ENCODE results near the gene NQO2. TPM values are rescaled to one million over a fixed set of nuclear protein-coding genes. Genes with fewer than 3 reads are reported as not detected.

NQO2 gene
- total and polyA plus RNA-seq, 4 experiments from 2014 or later, result 34.2 to 53.1 (median 42.8) TPM

DNA sequence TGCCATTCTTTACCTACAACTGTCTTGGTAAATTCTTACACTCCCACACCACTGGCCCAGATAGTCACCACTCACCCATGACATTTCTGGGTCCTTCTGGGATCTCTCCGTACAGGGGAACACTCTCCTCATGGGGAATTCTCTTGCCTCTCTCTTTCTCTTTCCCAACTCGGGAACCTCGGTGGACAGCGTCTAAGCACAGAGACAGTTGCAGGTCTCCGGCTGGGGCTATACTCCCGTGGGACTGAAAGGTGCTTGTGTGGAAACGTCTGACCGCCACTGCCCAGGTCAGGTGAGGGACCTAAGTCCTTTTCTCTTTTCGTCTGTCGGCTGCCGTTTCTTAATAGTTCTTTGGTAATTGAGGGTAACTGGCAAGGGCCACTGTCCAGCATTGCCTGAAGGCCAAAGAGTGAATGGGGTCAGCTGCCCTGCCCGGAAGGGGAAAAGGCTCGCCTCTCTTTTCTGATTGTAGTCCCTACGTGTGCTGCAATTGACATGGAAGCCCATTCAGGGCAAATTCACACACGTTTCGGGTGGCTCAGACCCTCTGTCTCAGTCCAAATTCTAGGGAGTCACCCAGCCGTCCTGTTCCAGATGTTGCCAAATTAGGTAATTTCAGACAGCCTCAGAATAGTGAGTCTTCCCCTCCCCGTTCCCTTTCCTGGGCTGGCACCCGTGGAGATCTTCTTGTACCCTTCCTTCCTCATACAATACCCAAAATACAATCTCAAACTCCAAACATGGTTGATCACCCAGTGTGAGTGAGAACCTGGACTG, 37.4 kb downstream of the NQO2 start:
- no peaks in the 10 kb centered on the region for H3K36me3 Mint-ChIP-seq
- peaks cover 0 to 3% (median 0%) of the 10 kb centered on the region in 8 donors for H3K9me3 Mint-ChIP-seq
- no peaks in the 10 kb centered on the region for H3K27me3 Mint-ChIP-seq
- H3K4me3 Mint-ChIP-seq, result no peak overlapping the region
- H3K9me3 ChIP-seq (ENCODE audit: control insufficient read depth in 1 of 2, low read length in 2 of 2), result no peaks in the 10 kb centered on the region
- intact Hi-C loops (cut with micrococcal nuclease), result no loop called here
- no peaks in the 10 kb centered on the region for H3K4me1 Mint-ChIP-seq
- H3K36me3 ChIP-seq (ENCODE audit: insufficient read depth, low read length), result no peaks in the 10 kb centered on the region
- H3K27ac Mint-ChIP-seq, result no peak overlapping the region
- no peak for DNase-seq
- no peaks in the 10 kb centered on the region for H3K4me1 ChIP-seq (ENCODE audit: insufficient read depth, low read length)
- no peak overlapping the region for H3K4me3 ChIP-seq (ENCODE audit: low read length in 2 of 2)
- no peak overlapping the region for H3K27ac ChIP-seq (ENCODE audit: low read depth, low read length)
- no peaks in the 10 kb centered on the region for H3K27me3 ChIP-seq (ENCODE audit: insufficient read depth, low read length)
- ChIA-PET POLR2A (ENCODE audit: partially characterized antibody) (no interaction called here), CTCF (ENCODE audit: partially characterized antibody) (interaction anchor here (2.1 kb wide), 1 partner anchor 10 kb away, joined by 11 read pairs; no protein-coding TSS in a partner anchor)

GRCh38 chr6:3037638-3038365, 38.1 kb downstream of the NQO2 start:
- no peaks in the 10 kb centered on the region for H3K27me3 ChIP-seq (ENCODE audit: insufficient read depth, low read length)
- no peak overlapping the region for H3K4me3 Mint-ChIP-seq
- H3K9me3 ChIP-seq (ENCODE audit: control insufficient read depth in 1 of 2, low read length in 2 of 2), result no peaks in the 10 kb centered on the region
- H3K4me1 ChIP-seq (ENCODE audit: insufficient read depth, low read length), result no peaks in the 10 kb centered on the region
- intact Hi-C loops (cut with micrococcal nuclease), result no loop called here
- CTCF ChIA-PET (ENCODE audit: partially characterized antibody), result interaction anchor here (0.7 to 2.3 kb wide), 5 partner anchors 10 to 190 kb away, joined by 3 to 12 read pairs (median 7); no protein-coding TSS in a partner anchor
- no peak overlapping the region for H3K4me3 ChIP-seq (ENCODE audit: low read length in 2 of 2)
- POLR2A ChIA-PET (ENCODE audit: partially characterized antibody), result interaction anchor here (1.7 kb wide), 1 partner anchor 11 kb away, joined by 8 read pairs; no protein-coding TSS in a partner anchor
- no peak overlapping the region for H3K27ac ChIP-seq (ENCODE audit: low read depth, low read length)
- H3K27me3 Mint-ChIP-seq, result no peaks in the 10 kb centered on the region
- H3K9me3 Mint-ChIP-seq, result peaks cover 0 to 3% (median 0%) of the 10 kb centered on the region in 8 donors
- no peak for DNase-seq
- no peak overlapping the region for H3K27ac Mint-ChIP-seq
- H3K36me3 ChIP-seq (ENCODE audit: insufficient read depth, low read length), result no peaks in the 10 kb centered on the region
- no peaks in the 10 kb centered on the region for H3K36me3 Mint-ChIP-seq
- H3K4me1 Mint-ChIP-seq, result no peaks in the 10 kb centered on the region

GRCh38 chr6:3039384-3039783, 39.7 kb downstream of the NQO2 start:
- CTCF ChIA-PET (ENCODE audit: partially characterized antibody), result interaction anchor here (1.1 to 2.3 kb wide), 4 partner anchors 9 to 38 kb away, joined by 4 to 12 read pairs (median 6); no protein-coding TSS in a partner anchor
- Mint-ChIP-seq H3K27me3 (no peaks in the 10 kb centered on the region), H3K36me3 (no peaks in the 10 kb centered on the region), H3K4me3 (no peak overlapping the region), H3K9me3 (peaks cover 0 to 3% (median 0%) of the 10 kb centered on the region in 8 donors), H3K27ac (no peak overlapping the region), H3K4me1 (no peaks in the 10 kb centered on the region)
- no peaks in the 10 kb centered on the region for H3K36me3 ChIP-seq (ENCODE audit: insufficient read depth, low read length)
- intact Hi-C loops (cut with micrococcal nuclease), result no loop called here
- H3K4me3 ChIP-seq (ENCODE audit: low read length in 2 of 2), result no peak overlapping the region
- no peaks in the 10 kb centered on the region for H3K27me3 ChIP-seq (ENCODE audit: insufficient read depth, low read length)
- H3K27ac ChIP-seq (ENCODE audit: low read depth, low read length), result no peak overlapping the region
- H3K9me3 ChIP-seq (ENCODE audit: control insufficient read depth in 1 of 2, low read length in 2 of 2), result no peaks in the 10 kb centered on the region
- POLR2A ChIA-PET (ENCODE audit: partially characterized antibody), result interaction anchor here (0.9 to 1.7 kb wide), 4 partner anchors 10 to 16 kb away, joined by 3 to 8 read pairs (median 4); no protein-coding TSS in a partner anchor
- H3K4me1 ChIP-seq (ENCODE audit: insufficient read depth, low read length), result no peaks in the 10 kb centered on the region
- no peak for DNase-seq

- intact Hi-C loops (cut with micrococcal nuclease), result no loop called here
- no peak for DNase-seq
- no peaks in the 10 kb centered on the region for H3K36me3 Mint-ChIP-seq
- no peaks in the 10 kb centered on the region for H3K9me3 Mint-ChIP-seq
- Histone ChIP-seq H3K4me1 (ENCODE audit: insufficient read depth, low read length) (no peaks in the 10 kb centered on the region), H3K4me3 (ENCODE audit: low read length in 2 of 2) (no peak overlapping the region), H3K27me3 (ENCODE audit: insufficient read depth, low read length) (no peaks in the 10 kb centered on the region), H3K27ac (ENCODE audit: low read depth, low read length) (no peak overlapping the region), H3K9me3 (ENCODE audit: control insufficient read depth in 1 of 2, low read length in 2 of 2) (no peaks in the 10 kb centered on the region), H3K36me3 (ENCODE audit: insufficient read depth, low read length) (no peaks in the 10 kb centered on the region)
- ChIA-PET POLR2A (ENCODE audit: partially characterized antibody) (interaction anchor here (1.4 kb wide), 1 partner anchor 17 kb away, joined by 4 read pairs; no protein-coding TSS in a partner anchor), CTCF (ENCODE audit: partially characterized antibody) (no interaction called here)
- H3K27ac Mint-ChIP-seq, result no peak overlapping the region
- no peak overlapping the region for H3K4me3 Mint-ChIP-seq
- H3K4me1 Mint-ChIP-seq, result no peaks in the 10 kb centered on the region
- H3K27me3 Mint-ChIP-seq, result no peaks in the 10 kb centered on the region
Observed at GRCh38 chr6:3041147-3041546, 41.5 kb downstream of the NQO2 start.

DNA sequence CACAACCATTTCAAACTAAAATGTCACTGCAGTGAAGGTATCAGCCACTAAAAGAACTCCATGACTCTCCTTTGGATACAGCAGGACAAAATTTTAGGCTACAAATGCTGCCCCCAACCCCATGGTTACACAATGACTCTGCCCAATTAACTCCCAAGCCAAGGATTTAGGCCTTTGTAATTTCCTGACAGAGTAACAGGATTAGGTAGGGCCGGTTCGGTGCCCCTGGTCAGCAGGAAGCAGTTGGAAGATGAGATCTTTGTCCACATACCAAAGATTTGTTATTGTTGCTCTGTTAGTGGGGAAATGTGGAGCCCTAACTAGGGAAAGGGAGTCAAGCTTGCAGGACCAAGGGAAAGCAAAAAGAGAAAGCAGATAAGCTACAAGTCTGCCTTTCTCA, 41.9 kb downstream of the NQO2 start:
- ChIA-PET POLR2A (ENCODE audit: partially characterized antibody) (interaction anchor here (1.0 to 1.4 kb wide), 2 partner anchors 16 to 18 kb away, joined by 3 to 4 read pairs; no protein-coding TSS in a partner anchor), CTCF (ENCODE audit: partially characterized antibody) (no interaction called here)
- intact Hi-C loops (cut with micrococcal nuclease), result no loop called here
- H3K9me3 Mint-ChIP-seq, result no peaks in the 10 kb centered on the region
- no peak overlapping the region for H3K27ac ChIP-seq (ENCODE audit: low read depth, low read length)
- H3K4me3 Mint-ChIP-seq, result no peak overlapping the region
- no peaks in the 10 kb centered on the region for H3K9me3 ChIP-seq (ENCODE audit: control insufficient read depth in 1 of 2, low read length in 2 of 2)
- no peak overlapping the region for H3K27ac Mint-ChIP-seq
- H3K4me3 ChIP-seq (ENCODE audit: low read length in 2 of 2), result no peak overlapping the region
- H3K4me1 Mint-ChIP-seq, result no peaks in the 10 kb centered on the region
- no peaks in the 10 kb centered on the region for H3K27me3 ChIP-seq (ENCODE audit: insufficient read depth, low read length)
- DNase-seq, result no peak
- no peaks in the 10 kb centered on the region for H3K36me3 Mint-ChIP-seq
- no peaks in the 10 kb centered on the region for H3K27me3 Mint-ChIP-seq
- H3K36me3 ChIP-seq (ENCODE audit: insufficient read depth, low read length), result no peaks in the 10 kb centered on the region
- H3K4me1 ChIP-seq (ENCODE audit: insufficient read depth, low read length), result no peaks in the 10 kb centered on the region

DNA sequence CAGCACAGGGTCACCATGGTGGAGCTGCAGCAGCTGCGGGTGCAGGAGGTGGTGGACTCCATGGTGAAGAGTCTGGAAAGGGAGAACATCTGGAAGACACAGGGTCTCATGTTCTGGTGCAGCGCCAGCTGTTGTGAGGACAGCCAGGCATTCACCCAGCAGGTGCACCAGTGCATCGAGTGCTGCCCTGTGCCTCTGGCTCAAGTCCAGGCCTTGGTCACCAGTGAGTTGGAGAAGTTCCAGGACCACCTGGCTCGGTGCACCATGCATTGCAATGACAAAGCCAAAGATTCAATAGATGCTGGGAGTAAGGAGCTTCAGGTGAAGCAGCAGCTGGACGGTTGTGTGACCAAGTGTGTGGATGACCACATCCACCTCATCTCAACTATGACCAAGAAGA, 45.7 kb downstream of the NQO2 start:
- intact Hi-C loops (cut with micrococcal nuclease), result no loop called here
- Histone ChIP-seq H3K27ac (ENCODE audit: low read depth, low read length) (no peak overlapping the region), H3K4me3 (ENCODE audit: low read length in 2 of 2) (no peak overlapping the region), H3K36me3 (ENCODE audit: insufficient read depth, low read length) (no peaks in the 10 kb centered on the region), H3K9me3 (ENCODE audit: control insufficient read depth in 1 of 2, low read length in 2 of 2) (no peaks in the 10 kb centered on the region), H3K27me3 (ENCODE audit: insufficient read depth, low read length) (no peaks in the 10 kb centered on the region), H3K4me1 (ENCODE audit: insufficient read depth, low read length) (no peaks in the 10 kb centered on the region)
- H3K36me3 Mint-ChIP-seq, result no peaks in the 10 kb centered on the region
- POLR2A ChIA-PET (ENCODE audit: partially characterized antibody), result interaction anchor here (1.5 kb wide), 1 partner anchor 19 kb away, joined by 3 read pairs; no protein-coding TSS in a partner anchor
- DNase-seq, result no peak
- no peaks in the 10 kb centered on the region for H3K27me3 Mint-ChIP-seq
- no peaks in the 10 kb centered on the region for H3K9me3 Mint-ChIP-seq
- H3K4me1 Mint-ChIP-seq, result no peaks in the 10 kb centered on the region
- no peak overlapping the region for H3K27ac Mint-ChIP-seq
- H3K4me3 Mint-ChIP-seq, result no peak overlapping the region
- CTCF ChIA-PET (ENCODE audit: partially characterized antibody), result no interaction called here

GRCh38 chr6:3045777-3046176, 46.1 kb downstream of the NQO2 start:
- Mint-ChIP-seq H3K4me1 (no peaks in the 10 kb centered on the region), H3K27me3 (no peaks in the 10 kb centered on the region), H3K27ac (no peak overlapping the region), H3K4me3 (no peak overlapping the region), H3K36me3 (no peaks in the 10 kb centered on the region), H3K9me3 (no peaks in the 10 kb centered on the region)
- ChIA-PET CTCF (ENCODE audit: partially characterized antibody) (no interaction called here), POLR2A (ENCODE audit: partially characterized antibody) (interaction anchor here (1.5 kb wide), 1 partner anchor 18 kb away, joined by 3 read pairs; no protein-coding TSS in a partner anchor)
- H3K27ac ChIP-seq (ENCODE audit: low read depth, low read length), result no peak overlapping the region
- intact Hi-C loops (cut with micrococcal nuclease), result no loop called here
- H3K4me1 ChIP-seq (ENCODE audit: insufficient read depth, low read length), result no peaks in the 10 kb centered on the region
- no peaks in the 10 kb centered on the region for H3K27me3 ChIP-seq (ENCODE audit: insufficient read depth, low read length)
- DNase-seq, result no peak
- no peaks in the 10 kb centered on the region for H3K9me3 ChIP-seq (ENCODE audit: control insufficient read depth in 1 of 2, low read length in 2 of 2)
- H3K4me3 ChIP-seq (ENCODE audit: low read length in 2 of 2), result no peak overlapping the region
- no peaks in the 10 kb centered on the region for H3K36me3 ChIP-seq (ENCODE audit: insufficient read depth, low read length)
